ENCODE results near the gene KLF13.

DNA sequence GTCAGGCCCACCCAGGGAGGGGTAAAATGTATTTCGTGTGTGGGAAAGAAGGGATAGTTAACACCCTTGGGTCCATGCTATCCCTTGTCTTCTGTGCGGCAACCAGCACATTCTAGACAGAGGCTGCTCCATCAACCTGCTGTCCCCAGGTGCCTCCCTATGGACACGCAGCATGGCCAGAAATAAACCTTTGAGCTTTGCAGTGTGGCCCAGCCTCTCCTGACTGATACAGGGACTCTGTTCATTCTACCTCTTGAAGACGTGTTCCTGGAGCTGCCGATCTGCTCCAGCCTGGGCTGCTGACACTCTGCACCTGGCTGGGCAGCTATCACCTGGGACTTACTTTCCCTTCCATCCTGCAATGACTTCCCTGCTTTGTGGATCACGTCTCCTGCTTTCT, 4.1 kb upstream of the KLF13 start:
- TF ChIP-seq, protein P1, sequence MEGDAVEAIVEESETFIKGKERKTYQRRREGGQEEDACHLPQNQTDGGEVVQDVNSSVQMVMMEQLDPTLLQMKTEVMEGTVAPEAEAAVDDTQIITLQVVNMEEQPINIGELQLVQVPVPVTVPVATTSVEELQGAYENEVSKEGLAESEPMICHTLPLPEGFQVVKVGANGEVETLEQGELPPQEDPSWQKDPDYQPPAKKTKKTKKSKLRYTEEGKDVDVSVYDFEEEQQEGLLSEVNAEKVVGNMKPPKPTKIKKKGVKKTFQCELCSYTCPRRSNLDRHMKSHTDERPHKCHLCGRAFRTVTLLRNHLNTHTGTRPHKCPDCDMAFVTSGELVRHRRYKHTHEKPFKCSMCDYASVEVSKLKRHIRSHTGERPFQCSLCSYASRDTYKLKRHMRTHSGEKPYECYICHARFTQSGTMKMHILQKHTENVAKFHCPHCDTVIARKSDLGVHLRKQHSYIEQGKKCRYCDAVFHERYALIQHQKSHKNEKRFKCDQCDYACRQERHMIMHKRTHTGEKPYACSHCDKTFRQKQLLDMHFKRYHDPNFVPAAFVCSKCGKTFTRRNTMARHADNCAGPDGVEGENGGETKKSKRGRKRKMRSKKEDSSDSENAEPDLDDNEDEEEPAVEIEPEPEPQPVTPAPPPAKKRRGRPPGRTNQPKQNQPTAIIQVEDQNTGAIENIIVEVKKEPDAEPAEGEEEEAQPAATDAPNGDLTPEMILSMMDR (IDR thresholded peaks at IDR 0.05; ENCODE audit: low read length): no peak
- no peak for TF ChIP-seq EZH2 (optimal IDR thresholded peaks at IDR 0.05; ENCODE audit: low read depth, low read length)
